OCI-LY3 (cell line): ENCODE results near the gene SCYGR2.
A peak's percentile ranks its signal among the peaks of the same experiment; 100 is the strongest.

ENCODE experiments used
- H2AFZ ChIP-seq: fragments of 200-600, 300-600 bp; shearing (Covaris generic); 2 replicates; pipeline ENCODE4 v1.6.0; 2014; ENCODE audit warnings: antibody characterized with exemption, low read depth, low read length
- H3K27ac ChIP-seq: fragments of 200-600, 300-600 bp; sonication (generic); 2 replicates; pipeline ENCODE4 v1.5.1; 2014; ENCODE audit warnings: mild to moderate bottlenecking, low read length, moderate library complexity, mixed read lengths
- H3K27me3 ChIP-seq: fragments of 200-600, 300-600 bp; sonication (generic); 2 replicates; pipeline ENCODE4 v1.6.1; 2014; ENCODE audit warnings: low read depth, low read length, mixed read lengths
- H3K36me3 ChIP-seq: fragments of 200-600, 300-600 bp; sonication (generic); replicated peaks from 2 replicates; pipeline ENCODE3; 2014; ENCODE audit warnings: low read depth, low read length, mixed read lengths
- H3K4me1 ChIP-seq: fragments of 300-600, 200-600 bp; sonication (generic); 2 replicates; pipeline ENCODE4 v1.6.1; 2014; ENCODE audit warnings: low read length, mixed read lengths
- H3K4me2 ChIP-seq: fragments of 200-600, 300-600 bp; sonication (generic); 2 replicates; pipeline ENCODE4 v1.6.1; 2014; ENCODE audit warnings: low read length, mixed read lengths
- H3K4me3 ChIP-seq: fragments of 300-600, 200-600 bp; sonication (generic); 2 replicates; pipeline ENCODE4 v1.5.1; 2014; ENCODE audit warnings: antibody characterized with exemption, mild to moderate bottlenecking, low read length, moderate library complexity
- H3K79me2 ChIP-seq: fragments of 300-600, 200-600 bp; shearing (Covaris generic); 2 replicates; pipeline ENCODE4 v1.6.1; 2014; ENCODE audit warnings: mild to moderate bottlenecking, low read length, mixed read lengths
- H3K9ac ChIP-seq: fragments of 300-600, 200-600 bp; shearing (Covaris generic); 2 replicates; pipeline ENCODE4 v1.6.0; 2014; ENCODE audit warnings: mild to moderate bottlenecking, low read length, moderate library complexity
- H3K9me3 ChIP-seq: fragments of 200-600, 300-600 bp; shearing (Covaris generic); 2 replicates; pipeline ENCODE4 v1.6.1; 2014; ENCODE audit warnings: low read length, mixed read lengths; ENCODE audit not compliant: insufficient read depth
- H4K20me1 ChIP-seq: fragments of 200-600, 300-600 bp; sonication (generic); 2 replicates; pipeline ENCODE4 v1.6.1; 2016; ENCODE audit warnings: low read length, mixed read lengths; ENCODE audit not compliant: insufficient read depth
- EZH2phosphoT487 ChIP-seq: fragments of 200-600 bp; shearing (Covaris generic); IDR thresholded peaks from 2 replicates; pipeline ENCODE4 v1.6.1; 2018; ENCODE audit warnings: antibody characterized with exemption, mixed run types, low read depth
- TF ChIP-seq, protein P1 (sequence below): fragments of 200-600, 300-600 bp; sonication (generic); IDR thresholded peaks from 2 replicates; pipeline ENCODE4 v1.5.1; 2014; ENCODE audit warnings: antibody characterized with exemption, low read length, low read depth

Gene SCYGR2

DNA sequence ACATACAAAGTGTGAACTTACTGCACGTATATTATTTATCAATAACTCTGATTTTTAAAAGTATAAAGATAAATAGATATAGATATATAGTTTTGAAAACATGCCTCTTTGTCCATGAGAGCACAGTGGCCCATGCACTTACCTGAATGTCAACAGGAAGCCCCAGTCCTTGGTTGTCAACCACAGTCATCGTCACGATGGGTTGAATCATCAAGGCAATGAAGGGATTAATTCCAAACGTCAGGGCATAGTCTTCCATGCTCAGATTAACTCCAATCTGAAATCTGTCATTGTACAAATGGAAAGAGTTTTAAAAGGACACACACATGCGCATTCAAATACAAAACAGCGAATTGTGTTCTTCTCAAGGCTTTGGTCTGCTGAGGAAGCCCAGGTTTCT, 34.1 kb downstream of the SCYGR2 start:
- peaks cover 15% of the 10 kb centered on the region for H3K27me3 ChIP-seq
- no peak overlapping the region for H3K9ac ChIP-seq
- H3K9me3 ChIP-seq: no peaks in the 10 kb centered on the region
- H3K4me1 ChIP-seq: peaks cover 8% of the 10 kb centered on the region
- no peak overlapping the region for H3K4me2 ChIP-seq
- H3K27ac ChIP-seq: no peak overlapping the region
- no peaks in the 10 kb centered on the region for H4K20me1 ChIP-seq
- H3K36me3 ChIP-seq: no peaks in the 10 kb centered on the region
- no peak for TF ChIP-seq EZH2phosphoT487
- TF ChIP-seq, protein P1, sequence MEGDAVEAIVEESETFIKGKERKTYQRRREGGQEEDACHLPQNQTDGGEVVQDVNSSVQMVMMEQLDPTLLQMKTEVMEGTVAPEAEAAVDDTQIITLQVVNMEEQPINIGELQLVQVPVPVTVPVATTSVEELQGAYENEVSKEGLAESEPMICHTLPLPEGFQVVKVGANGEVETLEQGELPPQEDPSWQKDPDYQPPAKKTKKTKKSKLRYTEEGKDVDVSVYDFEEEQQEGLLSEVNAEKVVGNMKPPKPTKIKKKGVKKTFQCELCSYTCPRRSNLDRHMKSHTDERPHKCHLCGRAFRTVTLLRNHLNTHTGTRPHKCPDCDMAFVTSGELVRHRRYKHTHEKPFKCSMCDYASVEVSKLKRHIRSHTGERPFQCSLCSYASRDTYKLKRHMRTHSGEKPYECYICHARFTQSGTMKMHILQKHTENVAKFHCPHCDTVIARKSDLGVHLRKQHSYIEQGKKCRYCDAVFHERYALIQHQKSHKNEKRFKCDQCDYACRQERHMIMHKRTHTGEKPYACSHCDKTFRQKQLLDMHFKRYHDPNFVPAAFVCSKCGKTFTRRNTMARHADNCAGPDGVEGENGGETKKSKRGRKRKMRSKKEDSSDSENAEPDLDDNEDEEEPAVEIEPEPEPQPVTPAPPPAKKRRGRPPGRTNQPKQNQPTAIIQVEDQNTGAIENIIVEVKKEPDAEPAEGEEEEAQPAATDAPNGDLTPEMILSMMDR: no peak
- no peaks in the 10 kb centered on the region for H3K79me2 ChIP-seq
- H2AFZ ChIP-seq: no peak overlapping the region
- no peak overlapping the region for H3K4me3 ChIP-seq

DNA sequence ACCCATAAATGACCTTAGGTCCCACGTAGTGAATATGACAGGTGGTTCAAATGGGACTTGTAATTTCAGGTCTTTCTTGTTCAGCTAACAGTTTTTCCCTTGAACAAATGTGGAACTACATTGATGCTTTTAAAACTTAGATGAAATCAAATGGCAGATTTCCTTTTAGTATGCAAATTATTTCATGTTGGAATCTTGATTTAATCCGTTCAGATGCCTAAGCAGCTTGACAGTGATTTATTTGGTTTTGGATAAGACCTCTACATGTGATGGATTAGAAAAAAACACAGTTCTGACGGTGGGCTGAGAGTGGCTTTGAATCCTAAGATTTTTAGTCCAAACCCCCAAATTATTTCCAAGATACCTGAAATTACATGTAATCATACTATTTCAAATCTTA, 35.5 kb downstream of the SCYGR2 start:
- H3K79me2 ChIP-seq: no peaks in the 10 kb centered on the region
- H3K4me2 ChIP-seq: no peak overlapping the region
- no peak overlapping the region for H3K9ac ChIP-seq
- H3K4me3 ChIP-seq: no peak overlapping the region
- H4K20me1 ChIP-seq: no peaks in the 10 kb centered on the region
- H3K9me3 ChIP-seq: no peaks in the 10 kb centered on the region
- no peak overlapping the region for H2AFZ ChIP-seq
- TF ChIP-seq, protein P1: no peak
- no peak for TF ChIP-seq EZH2phosphoT487
- no peaks in the 10 kb centered on the region for H3K4me1 ChIP-seq
- H3K27ac ChIP-seq: no peak overlapping the region
- H3K36me3 ChIP-seq: no peaks in the 10 kb centered on the region
- peaks cover 15% of the 10 kb centered on the region for H3K27me3 ChIP-seq

DNA sequence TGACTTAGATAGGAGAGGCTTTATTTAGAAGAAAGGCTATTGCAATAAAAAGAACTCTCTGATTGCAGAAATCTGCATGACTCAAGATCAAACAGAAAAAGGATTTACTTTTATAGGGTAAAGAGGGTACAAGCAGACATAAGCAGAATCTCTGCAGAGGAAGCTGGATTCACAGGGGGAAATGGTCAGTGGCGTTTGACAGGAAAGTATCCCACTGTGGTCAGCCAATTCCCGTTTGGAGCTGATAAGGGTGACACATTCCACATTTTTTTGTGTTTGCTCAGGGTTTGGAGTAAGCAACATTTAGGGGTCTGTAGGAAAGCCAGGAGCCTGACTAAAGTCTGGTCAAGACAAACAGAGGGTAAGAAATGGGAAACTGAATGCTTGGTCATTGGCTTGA, 44.0 kb downstream of the SCYGR2 start:
- Histone ChIP-seq H2AFZ (no peak overlapping the region), H3K4me1 (no peaks in the 10 kb centered on the region), H3K9me3 (no peaks in the 10 kb centered on the region), H3K27ac (no peak overlapping the region), H3K4me3 (no peak overlapping the region), H3K79me2 (no peaks in the 10 kb centered on the region), H3K4me2 (no peak overlapping the region), H4K20me1 (no peaks in the 10 kb centered on the region), H3K36me3 (no peaks in the 10 kb centered on the region), H3K9ac (no peak overlapping the region), H3K27me3 (0 out of 2 replicates have a peak, but pooled peaks cover 8% of the 10 kb centered on the region)
- TF ChIP-seq, protein P1: no peak
- no peak for TF ChIP-seq EZH2phosphoT487

DNA sequence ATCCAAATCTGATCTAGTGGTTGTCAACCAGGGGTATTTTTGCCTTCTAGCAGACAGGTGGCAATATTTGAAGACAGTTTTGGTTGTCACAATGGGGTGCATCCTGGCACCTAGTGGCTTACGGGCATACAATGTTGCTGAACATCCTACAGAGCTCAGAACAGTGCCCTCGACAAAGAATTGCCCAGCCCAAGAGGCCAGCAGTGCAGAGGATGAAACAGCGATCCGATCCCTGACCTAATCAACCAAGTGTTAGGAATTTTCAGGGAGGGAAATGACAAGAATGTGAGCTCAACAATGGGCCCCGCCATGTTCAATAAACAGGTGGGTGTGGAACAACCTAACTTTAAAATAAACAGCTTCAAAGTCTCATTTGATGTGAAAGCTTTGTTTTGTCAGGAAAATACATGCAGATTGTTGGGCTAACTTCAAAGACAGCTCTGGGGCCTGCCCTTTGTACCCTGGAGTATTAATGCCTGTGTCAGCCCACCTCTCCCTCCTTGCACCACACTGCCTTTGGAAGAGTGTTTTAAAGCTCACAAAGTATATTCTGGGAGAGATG, 45.4 kb downstream of the SCYGR2 start:
- H3K4me3 ChIP-seq: no peak overlapping the region
- H3K27ac ChIP-seq: no peak overlapping the region
- no peak overlapping the region for H3K4me2 ChIP-seq

More for the DNA sequence above, 45.4 kb downstream of the SCYGR2 start:
- TF ChIP-seq EZH2phosphoT487: no peak
- TF ChIP-seq, protein P1: peak; percentile 15; the same call in 1 of the 2 replicates
- Histone ChIP-seq H3K27me3 (0 out of 2 replicates have a peak, but pooled peaks cover 8% of the 10 kb centered on the region), H3K79me2 (no peaks in the 10 kb centered on the region), H3K9ac (no peak overlapping the region), H3K4me1 (no peaks in the 10 kb centered on the region), H4K20me1 (no peaks in the 10 kb centered on the region), H3K36me3 (no peaks in the 10 kb centered on the region), H2AFZ (no peak overlapping the region), H3K9me3 (no peaks in the 10 kb centered on the region)
